HG02943 (cell line): ENCODE data around the gene MSH2.
A peak's percentile ranks its signal among the peaks of the same experiment; 100 is the strongest.
"Not testable (repeated sequence)": the region's sequence is repeated elsewhere in the genome, so short reads cannot be mapped to it uniquely, and the experiment has no call there.

Experiments used
- ATAC-seq: cut with Tn5 transposase; IDR thresholded peaks from one replicate; pipeline ENCODE4 v1.9.1; 2021; ENCODE audit warnings: mild to moderate bottlenecking, low read depth, moderate library complexity; ENCODE audit not compliant: unreplicated experiment

MSH2 gene

GRCh38 chr2:47402805-47403608, at the start of gene MSH2:
Gene MSH2, plus strand, starts transcription at chr2:47403156. Its CDS starts 36 bp downstream, at chr2:47403192.
- ATAC-seq, result peak; percentile 84

GRCh38 chr2:47354013-47354847, 48.7 kb upstream of the MSH2 start:
- no peak for ATAC-seq

- ATAC-seq, result no peak
Observed at GRCh38 chr2:47354848-47355204, 48.1 kb upstream of the MSH2 start.

- no peak for ATAC-seq
Observed at GRCh38 chr2:47357483-47357882, 45.5 kb upstream of the MSH2 start.

GRCh38 chr2:47359375-47359868, 43.5 kb upstream of the MSH2 start:
- no peak for ATAC-seq

GRCh38 chr2:47360283-47360682, 42.7 kb upstream of the MSH2 start:
- ATAC-seq, result no peak

GRCh38 chr2:47360927-47361326, 42.0 kb upstream of the MSH2 start:
- no peak for ATAC-seq

GRCh38 chr2:47361505-47362229, 41.3 kb upstream of the MSH2 start:
- not testable (repeated sequence) for ATAC-seq

GRCh38 chr2:47373747-47374146, 29.2 kb upstream of the MSH2 start:
- ATAC-seq, result no peak

GRCh38 chr2:47375307-47375706, 27.6 kb upstream of the MSH2 start:
- no peak for ATAC-seq

- no peak for ATAC-seq
Observed at GRCh38 chr2:47379384-47379783, 23.6 kb upstream of the MSH2 start.

GRCh38 chr2:47381408-47381807, 21.5 kb upstream of the MSH2 start:
- ATAC-seq, result no peak

- ATAC-seq, result no peak
Observed at GRCh38 chr2:47386551-47386950, 16.4 kb upstream of the MSH2 start.

- no peak for ATAC-seq
Observed at GRCh38 chr2:47388888-47389287, 14.1 kb upstream of the MSH2 start.

- no peak for ATAC-seq
Observed at GRCh38 chr2:47389692-47390091, 13.3 kb upstream of the MSH2 start.

GRCh38 chr2:47401789-47402554, 984 bp upstream of the MSH2 start:
- no peak for ATAC-seq

- peak; percentile 4 for ATAC-seq
Observed at GRCh38 chr2:47402555-47402804, 476 bp upstream of the MSH2 start.

- ATAC-seq, result peak; percentile 4
Observed at GRCh38 chr2:47403609-47404193, 745 bp downstream of the MSH2 start.

GRCh38 chr2:47404356-47404755, 1.4 kb downstream of the MSH2 start:
- ATAC-seq, result no peak

- ATAC-seq, result no peak
Observed at GRCh38 chr2:47405757-47406156, 2.8 kb downstream of the MSH2 start.
